Anterior cingulate cortex (tissue), 58 donors: ENCODE data around the gene MSX1.
"Not testable (repeated sequence)": the region's sequence is repeated elsewhere in the genome, so short reads cannot be mapped to it uniquely, and the experiment has no call there.

Experiments
- DNase-seq, 58 donors: peaks; one replicate each; lab custom pipeline; 2025; lab: John Stamatoyannopoulos, UW

MSX1 gene

GRCh38 chr4:4859325-4859798, at the start of gene MSX1:
TSS of gene MSX1 (plus strand) at chr4:4859665. CDS start at chr4:4859900, 235 bp downstream.
- peak in 52 of 58 donors; percentile 24 to 89 (median 69) for DNase-seq

GRCh38 chr4:4810092-4810774, 49.2 kb upstream of the MSX1 start:
- DNase-seq = peak in 44 of 58 donors; percentile 6 to 86 (median 44)

- DNase-seq = no peak
Measured at GRCh38 chr4:4810778-4811177, 48.7 kb upstream of the MSX1 start.

- no peak for DNase-seq
Measured at GRCh38 chr4:4812145-4812794, 47.2 kb upstream of the MSX1 start.

- no peak for DNase-seq
Measured at GRCh38 chr4:4818415-4819212, 40.9 kb upstream of the MSX1 start.

GRCh38 chr4:4819213-4819606, 40.3 kb upstream of the MSX1 start:
- peak in 9 of 58 donors; percentile 13 to 69 (median 36) for DNase-seq

- DNase-seq = peak in 55 of 58 donors; percentile 12 to 89 (median 73)
Measured at GRCh38 chr4:4820261-4820660, 39.2 kb upstream of the MSX1 start.

- DNase-seq = no peak
Measured at GRCh38 chr4:4820739-4821138, 38.7 kb upstream of the MSX1 start.

GRCh38 chr4:4821577-4821976, 37.9 kb upstream of the MSX1 start:
- DNase-seq = no peak

GRCh38 chr4:4822286-4822685, 37.2 kb upstream of the MSX1 start:
- DNase-seq = not testable (repeated sequence)

- no peak for DNase-seq
Measured at GRCh38 chr4:4823621-4824162, 35.8 kb upstream of the MSX1 start.

- DNase-seq = no peak
Measured at GRCh38 chr4:4824232-4824631, 35.2 kb upstream of the MSX1 start.

GRCh38 chr4:4825431-4825830, 34.0 kb upstream of the MSX1 start:
- DNase-seq = no peak

- DNase-seq = no peak
Measured at GRCh38 chr4:4829837-4830236, 29.6 kb upstream of the MSX1 start.

- DNase-seq = no peak
Measured at GRCh38 chr4:4831266-4831665, 28.2 kb upstream of the MSX1 start.

- no peak for DNase-seq
Measured at GRCh38 chr4:4831825-4832224, 27.6 kb upstream of the MSX1 start.

GRCh38 chr4:4836044-4836443, 23.4 kb upstream of the MSX1 start:
- no peak for DNase-seq

GRCh38 chr4:4837316-4837715, 22.1 kb upstream of the MSX1 start:
- no peak for DNase-seq

GRCh38 chr4:4838051-4838935, 21.2 kb upstream of the MSX1 start:
- DNase-seq = peak in 9 of 58 donors; percentile 19 to 75 (median 53)
